H9 (cell line): ENCODE data around the gene TMEM69. TPM values are rescaled to one million over a fixed set of nuclear protein-coding genes. Genes with fewer than 3 reads are reported as not detected.

Source experiments
- DNase-seq: peaks from one replicate; pipeline ENCODE4 v3.0.0-alpha.2; 2017
- H2AFZ ChIP-seq: one replicate; pipeline ENCODE4 v1.6.1; 2013; ENCODE audit warnings: mild to moderate bottlenecking, low read length, control low read depth, moderate library complexity
- H2AK5ac ChIP-seq: 2 replicates; pipeline ENCODE4 v1.6.1; 2013; ENCODE audit warnings: low read length, control low read depth, mixed read lengths; ENCODE audit not compliant: insufficient read length
- H2BK120ac ChIP-seq: one replicate; pipeline ENCODE4 v1.6.1; 2013; ENCODE audit warnings: low read depth, mild to moderate bottlenecking, low read length, control low read depth, inconsistent platforms; ENCODE audit not compliant: poor library complexity, severe bottlenecking
- H2BK12ac ChIP-seq: 2 replicates; pipeline ENCODE4 v1.6.1; 2013; ENCODE audit warnings: low read length, control low read depth, mixed read lengths, low read depth; ENCODE audit not compliant: insufficient read length
- H2BK15ac ChIP-seq: 2 replicates; pipeline ENCODE4 v1.6.1; 2013; ENCODE audit warnings: low read depth, low read length, control low read depth
- H2BK20ac ChIP-seq: one replicate; pipeline ENCODE4 v1.6.1; 2013; ENCODE audit warnings: low read depth, mild to moderate bottlenecking, low read length, control low read depth, inconsistent platforms; ENCODE audit not compliant: poor library complexity, severe bottlenecking
- H2BK5ac ChIP-seq: 2 replicates; pipeline ENCODE4 v1.6.1; 2013; ENCODE audit warnings: low read length, control low read depth, mixed read lengths; ENCODE audit not compliant: insufficient read length
- H3K14ac ChIP-seq: 2 replicates; pipeline ENCODE4 v1.6.1; 2013; ENCODE audit warnings: low read length, control low read depth; ENCODE audit not compliant: insufficient read depth
- H3K18ac ChIP-seq: 2 replicates; pipeline ENCODE4 v1.6.1; 2013; ENCODE audit warnings: low read depth, mild to moderate bottlenecking, mixed read lengths, low read length, control low read depth; ENCODE audit not compliant: insufficient read length
- H3K23ac ChIP-seq: 2 replicates; pipeline ENCODE4 v1.6.1; 2013; ENCODE audit warnings: low read length, control low read depth, mixed read lengths, low read depth; ENCODE audit not compliant: insufficient read length
- H3K23me2 ChIP-seq: 2 replicates; pipeline ENCODE4 v1.6.1; 2013; ENCODE audit warnings: low read depth, mild to moderate bottlenecking, mixed read lengths, low read length, control low read depth; ENCODE audit not compliant: insufficient read length, poor library complexity, severe bottlenecking
- H3K27ac ChIP-seq: 2 replicates; pipeline ENCODE4 v1.5.1; 2013; ENCODE audit warnings: low read length, control low read depth, mixed read lengths, low read depth; ENCODE audit not compliant: insufficient read length
- H3K27me3 ChIP-seq: 2 replicates; pipeline ENCODE4 v1.6.1; 2013; ENCODE audit warnings: low read length, control low read depth, inconsistent platforms; ENCODE audit not compliant: insufficient read depth
- H3K4ac ChIP-seq: 2 replicates; pipeline ENCODE4 v1.6.1; 2013; ENCODE audit warnings: low read depth, mild to moderate bottlenecking, control low read depth, inconsistent platforms, low read length, moderate library complexity
- H3K4me1 ChIP-seq: 2 replicates; pipeline ENCODE4 v1.6.1; 2013; ENCODE audit warnings: low read length, control low read depth, inconsistent platforms; ENCODE audit not compliant: insufficient read depth
- H3K4me2 ChIP-seq: 2 replicates; pipeline ENCODE4 v1.6.1; 2013; ENCODE audit warnings: low read length, control low read depth, mixed read lengths; ENCODE audit not compliant: insufficient read length, insufficient read depth
- H3K56ac ChIP-seq: 2 replicates; pipeline ENCODE4 v1.6.1; 2013; ENCODE audit warnings: low read depth, mild to moderate bottlenecking, mixed read lengths, low read length, control low read depth; ENCODE audit not compliant: insufficient read length
- H3K79me1 ChIP-seq: 2 replicates; pipeline ENCODE4 v1.6.1; 2013; ENCODE audit warnings: low read depth, mild to moderate bottlenecking, moderate library complexity, low read length, control low read depth, inconsistent platforms; ENCODE audit not compliant: insufficient read depth, poor library complexity, severe bottlenecking
- H3K79me2 ChIP-seq: 2 replicates; pipeline ENCODE4 v1.6.1; 2013; ENCODE audit warnings: low read length, control low read depth, inconsistent platforms; ENCODE audit not compliant: insufficient read depth
- H3K9ac ChIP-seq: 2 replicates; pipeline ENCODE4 v1.6.1; 2013; ENCODE audit warnings: low read length, control low read depth, mixed read lengths; ENCODE audit not compliant: insufficient read length; ENCODE audit errors: extremely low read depth
- H3K9me3 ChIP-seq: one replicate; pipeline ENCODE4 v1.6.1; 2013; ENCODE audit warnings: low read depth, low read length, inconsistent platforms; ENCODE audit not compliant: control insufficient read depth
- H3T11ph ChIP-seq: one replicate; pipeline ENCODE4 v1.6.1; 2013; ENCODE audit warnings: mild to moderate bottlenecking, low read length, control low read depth, inconsistent platforms
- H4K20me1 ChIP-seq: one replicate; pipeline ENCODE4 v1.6.1; 2013; ENCODE audit not compliant: control insufficient read depth, insufficient read length, insufficient read depth
- H4K5ac ChIP-seq: 2 replicates; pipeline ENCODE4 v1.6.1; 2013; ENCODE audit warnings: low read depth, mild to moderate bottlenecking, mixed read lengths, low read length, control low read depth; ENCODE audit not compliant: insufficient read length
- H4K8ac ChIP-seq: replicated peaks from 2 replicates; pipeline ENCODE4 v1.6.1; 2013; ENCODE audit warnings: low read length, control low read depth, mixed read lengths, low read depth; ENCODE audit not compliant: insufficient read length
- H4K91ac ChIP-seq: 2 replicates; pipeline ENCODE4 v1.6.1; 2013; ENCODE audit warnings: low read depth, mild to moderate bottlenecking, moderate library complexity, mixed read lengths, low read length, control low read depth; ENCODE audit not compliant: insufficient read length
- H3K27ac Mint-ChIP-seq, 3 experiments: 2 replicates in 2 of 3; 3 replicates in 1 of 3; pipeline ENCODE4 v1.8.0; 2020 to 2021; ENCODE audit warnings: mixed read lengths in 3 of 3, mild to moderate bottlenecking in 1 of 3, moderate library complexity in 1 of 3
- H3K27me3 Mint-ChIP-seq: 2 replicates; pipeline ENCODE4 v1.8.0; 2021; ENCODE audit warnings: low read depth, mild to moderate bottlenecking, moderate library complexity, mixed read lengths
- H3K36me3 Mint-ChIP-seq, 3 experiments: 2 replicates in 2 of 3; 3 replicates in 1 of 3; pipeline ENCODE4 v1.8.0; 2020 to 2021; ENCODE audit warnings: low read depth in 3 of 3, mixed read lengths in 3 of 3; ENCODE audit not compliant: insufficient read depth in 1 of 3
- H3K4me1 Mint-ChIP-seq, 2 experiments: 2 replicates each; pipeline ENCODE4 v1.8.0; 2020; ENCODE audit warnings: mixed read lengths in 2 of 2
- H3K4me3 Mint-ChIP-seq, 2 experiments: 2 replicates in 1 of 2; 3 replicates in 1 of 2; pipeline ENCODE4 v1.8.0; 2020 to 2021; ENCODE audit warnings: mild to moderate bottlenecking in 2 of 2, mixed read lengths in 2 of 2, moderate library complexity in 1 of 2
- H3K9me3 Mint-ChIP-seq, 2 experiments: 2 replicates in 1 of 2; 3 replicates in 1 of 2; pipeline ENCODE4 v1.8.0; 2020; ENCODE audit warnings: mild to moderate bottlenecking in 2 of 2, mixed read lengths in 2 of 2, moderate library complexity in 1 of 2
- WGBS: extraction: QIAGEN DNeasy Blood & Tissue Kit; methylation state at CpG from one replicate; pipeline ENCODE4 v1.1.7; 2013; ENCODE audit warnings: missing lambda C conversion rate, low lambda C conversion rate, mixed read lengths; ENCODE audit not compliant: insufficient read length; ENCODE audit errors: extremely low coverage; 5-methylcytosine and 5-hydroxymethylcytosine counted together
- total RNA-seq: library from RNA; stranded (reverse); gene quantifications from 2 replicates; pipeline ENCODE4 v1.2.1, GENCODE V29; 2021
- TF ChIP-seq, protein P1 (sequence below): fragments of 200-600 bp; sonication (generic); conservative IDR thresholded peaks from 3 replicates; pipeline ENCODE4 v1.8.0; 2021; ENCODE audit warnings: antibody characterized with exemption, mild to moderate bottlenecking

TMEM69 gene
- total RNA-seq, 1 experiment from 2014 or later: 30.7 TPM

DNA sequence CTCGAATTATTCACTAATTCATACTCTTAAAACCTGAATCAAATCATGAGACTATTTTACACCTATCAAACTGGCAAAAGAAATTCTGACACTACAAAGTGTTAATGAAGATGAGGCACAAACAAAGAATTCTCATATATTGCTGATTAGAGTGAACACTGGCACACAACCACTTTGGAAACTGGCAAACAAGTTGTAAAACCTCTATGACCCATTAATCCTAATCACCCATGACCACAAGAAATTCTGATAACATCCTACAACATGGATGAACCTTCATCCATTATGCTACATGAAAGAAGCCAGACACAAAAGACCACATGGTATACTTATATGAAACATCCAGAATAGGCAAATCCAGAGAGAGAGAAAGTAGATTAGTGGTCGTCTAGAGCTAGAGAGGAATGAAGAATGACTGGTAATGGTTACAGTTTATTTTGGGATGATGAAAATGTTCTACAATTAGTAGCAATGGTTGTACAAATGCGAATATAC lies 10.2 kb upstream of the TMEM69 start:
- Histone ChIP-seq H3K56ac (no peak overlapping the region), H3K4me2 (no peak overlapping the region), H3T11ph (no peak overlapping the region), H4K20me1 (no peaks in the 10 kb centered on the region), H2BK20ac (no peak overlapping the region), H2BK5ac (no peak overlapping the region), H2AK5ac (no peak overlapping the region), H3K9me3 (no peaks in the 10 kb centered on the region), H3K4ac (no peak overlapping the region), H3K9ac (no peak overlapping the region), H4K8ac (no peak overlapping the region), H2BK15ac (no peak overlapping the region), H3K18ac (no peak overlapping the region), H3K23ac (no peak overlapping the region), H4K91ac (no peak overlapping the region), H4K5ac (no peak overlapping the region), H3K4me1 (peaks cover 6% of the 10 kb centered on the region; the same call in 1 of the 2 replicates), H3K27ac (no peak overlapping the region), H2BK12ac (no peak overlapping the region), H3K27me3 (no peaks in the 10 kb centered on the region), H3K79me2 (peaks cover 68% of the 10 kb centered on the region), H3K79me1 (peaks cover 3% of the 10 kb centered on the region), H3K23me2 (no peaks in the 10 kb centered on the region), H3K14ac (no peak overlapping the region), H2AFZ (no peak overlapping the region), H2BK120ac (no peak overlapping the region)
- no peak for DNase-seq
- H3K9me3 Mint-ChIP-seq: no peaks in the 10 kb centered on the region
- H3K27ac Mint-ChIP-seq: peak overlapping the region in 1 of 3 experiments; percentile 31; a peak in 1 of 7 replicates
- peaks cover 3 to 6% (median 4%) of the 10 kb centered on the region in 3 experiments; a peak in 6 of 7 replicates for H3K36me3 Mint-ChIP-seq
- 100% methylated on average over 1 of the region's 3 CpGs for WGBS
- no peaks in the 10 kb centered on the region for H3K27me3 Mint-ChIP-seq
- peak overlapping the region in 1 of 2 experiments; percentile 8; a peak in 1 of 5 replicates for H3K4me3 Mint-ChIP-seq
- peaks cover 63 to 67% of the 10 kb centered on the region in 2 experiments for H3K4me1 Mint-ChIP-seq
- TF ChIP-seq, protein P1, sequence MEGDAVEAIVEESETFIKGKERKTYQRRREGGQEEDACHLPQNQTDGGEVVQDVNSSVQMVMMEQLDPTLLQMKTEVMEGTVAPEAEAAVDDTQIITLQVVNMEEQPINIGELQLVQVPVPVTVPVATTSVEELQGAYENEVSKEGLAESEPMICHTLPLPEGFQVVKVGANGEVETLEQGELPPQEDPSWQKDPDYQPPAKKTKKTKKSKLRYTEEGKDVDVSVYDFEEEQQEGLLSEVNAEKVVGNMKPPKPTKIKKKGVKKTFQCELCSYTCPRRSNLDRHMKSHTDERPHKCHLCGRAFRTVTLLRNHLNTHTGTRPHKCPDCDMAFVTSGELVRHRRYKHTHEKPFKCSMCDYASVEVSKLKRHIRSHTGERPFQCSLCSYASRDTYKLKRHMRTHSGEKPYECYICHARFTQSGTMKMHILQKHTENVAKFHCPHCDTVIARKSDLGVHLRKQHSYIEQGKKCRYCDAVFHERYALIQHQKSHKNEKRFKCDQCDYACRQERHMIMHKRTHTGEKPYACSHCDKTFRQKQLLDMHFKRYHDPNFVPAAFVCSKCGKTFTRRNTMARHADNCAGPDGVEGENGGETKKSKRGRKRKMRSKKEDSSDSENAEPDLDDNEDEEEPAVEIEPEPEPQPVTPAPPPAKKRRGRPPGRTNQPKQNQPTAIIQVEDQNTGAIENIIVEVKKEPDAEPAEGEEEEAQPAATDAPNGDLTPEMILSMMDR: no peak
